ENCODE data around the gene GRAMD1B. TPM values are rescaled to one million over a fixed set of nuclear protein-coding genes. Genes with fewer than 3 reads are reported as not detected.

The GRAMD1B gene
- total RNA-seq, 1 experiment from 2014 or later: 5.8 TPM

- H3K4me3 ChIP-seq: no peak overlapping the region
- no peaks in the 10 kb centered on the region for H3K36me3 ChIP-seq (ENCODE audit: low read depth)
- no peak for TF ChIP-seq CTCF (conservative IDR thresholded peaks at IDR 0.05)
- TF ChIP-seq EZH2 (IDR thresholded peaks at IDR 0.05; ENCODE audit: low read depth): no peak
- H3K4me2 ChIP-seq: no peak overlapping the region
- no peaks in the 10 kb centered on the region for H3K79me2 ChIP-seq (ENCODE audit: low read depth)
- no peaks in the 10 kb centered on the region for H3K9me2 ChIP-seq (ENCODE audit: insufficient read depth)
- ChIA-PET POLR2A (ENCODE audit: unreplicated experiment) (interaction anchor here (0.6 kb wide), 1 partner anchor 159 kb away, joined by 4 read pairs; no protein-coding TSS in a partner anchor), CTCF (no interaction called here)
- no peak overlapping the region for H3K27ac ChIP-seq
- BruUV-seq (replicated peaks): no TSS peak
- no peaks in the 10 kb centered on the region for H3K4me1 ChIP-seq (replicated peaks; ENCODE audit: insufficient read depth)
- no peak for DNase-seq
- H3K27me3 ChIP-seq (ENCODE audit: insufficient read depth, low read depth): no peaks in the 10 kb centered on the region
- H2AFZ ChIP-seq: no peak overlapping the region
- H3K9me3 ChIP-seq (ENCODE audit: insufficient read depth, low read depth): no peaks in the 10 kb centered on the region
- intact Hi-C loops (cut with micrococcal nuclease; ENCODE audit: unreplicated experiment): no loop called here
- no peaks in the 10 kb centered on the region for H4K20me1 ChIP-seq (ENCODE audit: insufficient read depth)
- no peaks in the 10 kb centered on the region for H3F3A ChIP-seq (ENCODE audit: insufficient read depth, low read depth)
Observed at GRCh38 chr11:123561431-123561800, 131.3 kb downstream of the GRAMD1B start.

GRCh38 chr11:123562158-123562557 lies 132.1 kb downstream of the GRAMD1B start:
- no peak overlapping the region for H3K4me3 ChIP-seq
- H3F3A ChIP-seq (ENCODE audit: insufficient read depth, low read depth): no peaks in the 10 kb centered on the region
- CTCF ChIA-PET: no interaction called here
- POLR2A ChIA-PET (ENCODE audit: unreplicated experiment): no interaction called here
- no peak overlapping the region for H3K27ac ChIP-seq
- intact Hi-C loops (cut with micrococcal nuclease; ENCODE audit: unreplicated experiment): no loop called here
- no peak for DNase-seq
- H3K4me1 ChIP-seq (replicated peaks; ENCODE audit: insufficient read depth): no peaks in the 10 kb centered on the region
- H3K4me2 ChIP-seq: no peak overlapping the region
- no peaks in the 10 kb centered on the region for H3K9me3 ChIP-seq (ENCODE audit: insufficient read depth, low read depth)
- H2AFZ ChIP-seq: no peak overlapping the region
- H4K20me1 ChIP-seq (ENCODE audit: insufficient read depth): no peaks in the 10 kb centered on the region
- BruUV-seq (replicated peaks): no TSS peak
- no peaks in the 10 kb centered on the region for H3K27me3 ChIP-seq (ENCODE audit: insufficient read depth, low read depth)
- no peaks in the 10 kb centered on the region for H3K79me2 ChIP-seq (ENCODE audit: low read depth)
- TF ChIP-seq EZH2 (IDR thresholded peaks at IDR 0.05; ENCODE audit: low read depth) (no peak), CTCF (conservative IDR thresholded peaks at IDR 0.05) (no peak)
- H3K9me2 ChIP-seq (ENCODE audit: insufficient read depth): no peaks in the 10 kb centered on the region
- no peaks in the 10 kb centered on the region for H3K36me3 ChIP-seq (ENCODE audit: low read depth)

GRCh38 chr11:123562829-123563228 lies 132.8 kb downstream of the GRAMD1B start:
- intact Hi-C loops (cut with micrococcal nuclease; ENCODE audit: unreplicated experiment): no loop called here
- BruUV-seq (replicated peaks): no TSS peak
- no peaks in the 10 kb centered on the region for H3F3A ChIP-seq (ENCODE audit: insufficient read depth, low read depth)
- H3K9me2 ChIP-seq (ENCODE audit: insufficient read depth): no peaks in the 10 kb centered on the region
- ChIA-PET POLR2A (ENCODE audit: unreplicated experiment) (interaction anchor here (0.7 kb wide), 1 partner anchor 879 kb away, joined by 9 read pairs; no protein-coding TSS in a partner anchor), CTCF (no interaction called here)
- TF ChIP-seq EZH2 (IDR thresholded peaks at IDR 0.05; ENCODE audit: low read depth) (no peak), CTCF (conservative IDR thresholded peaks at IDR 0.05) (no peak)
- no peaks in the 10 kb centered on the region for H3K79me2 ChIP-seq (ENCODE audit: low read depth)
- no peaks in the 10 kb centered on the region for H3K4me1 ChIP-seq (replicated peaks; ENCODE audit: insufficient read depth)
- no peaks in the 10 kb centered on the region for H3K9me3 ChIP-seq (ENCODE audit: insufficient read depth, low read depth)
- no peaks in the 10 kb centered on the region for H3K27me3 ChIP-seq (ENCODE audit: insufficient read depth, low read depth)
- H4K20me1 ChIP-seq (ENCODE audit: insufficient read depth): no peaks in the 10 kb centered on the region
- no peak overlapping the region for H3K4me2 ChIP-seq
- H2AFZ ChIP-seq: no peak overlapping the region
- H3K36me3 ChIP-seq (ENCODE audit: low read depth): no peaks in the 10 kb centered on the region
- no peak overlapping the region for H3K27ac ChIP-seq
- no peak for DNase-seq
- no peak overlapping the region for H3K4me3 ChIP-seq
